Liver (tissue), 9 donors: ENCODE results near the gene NPS. TPM values are rescaled to one million over a fixed set of nuclear protein-coding genes. Genes with fewer than 3 reads are reported as not detected.

Experiments used
- DNase-seq: peaks from one replicate; pipeline ENCODE4 v3.0.0-alpha.2; 2017; ENCODE audit warnings: low spot score
- H3K27ac ChIP-seq, 2 donors: one replicate each; pipeline ENCODE4 v1.7.0; 2013; ENCODE audit warnings: inconsistent platforms in 2 of 2, low read length in 2 of 2, control low read depth in 1 of 2, low read depth in 1 of 2, mild to moderate bottlenecking in 1 of 2
- H3K27me3 ChIP-seq, 4 donors: one replicate each; pipeline versions ENCODE4 v1.6.1 to v1.7.0; 2013; ENCODE audit warnings: low read length in 3 of 4, inconsistent platforms in 1 of 4, mild to moderate bottlenecking in 1 of 4, moderate library complexity in 1 of 4; ENCODE audit not compliant: control insufficient read depth in 4 of 4, insufficient read depth in 4 of 4
- H3K36me3 ChIP-seq, 4 donors: one replicate each; pipeline versions ENCODE4 v1.6.1 to v1.7.0; 2013; ENCODE audit warnings: low read length in 3 of 4, mild to moderate bottlenecking in 3 of 4, low read depth in 1 of 4, moderate library complexity in 1 of 4; ENCODE audit not compliant: control insufficient read depth in 4 of 4, insufficient read depth in 3 of 4
- H3K4me1 ChIP-seq, 4 donors: one replicate each; pipeline versions ENCODE4 v1.6.1 to v1.7.0; 2013; ENCODE audit warnings: low read length in 3 of 4, mild to moderate bottlenecking in 3 of 4, moderate library complexity in 1 of 4; ENCODE audit not compliant: control insufficient read depth in 4 of 4, insufficient read depth in 4 of 4
- H3K4me3 ChIP-seq, 3 donors: one replicate each; pipeline versions ENCODE4 v1.6.1 to v1.7.0; 2013; ENCODE audit warnings: low read length in 3 of 3, control low read depth in 1 of 3, low read depth in 1 of 3, mild to moderate bottlenecking in 1 of 3
- H3K9ac ChIP-seq, 2 donors: one replicate each; pipeline ENCODE4 v1.7.0; 2013; ENCODE audit warnings: low read length in 2 of 2, mild to moderate bottlenecking in 2 of 2, moderate library complexity in 2 of 2, control low read depth in 1 of 2, low read depth in 1 of 2
- H3K9me3 ChIP-seq, 4 donors: one replicate each; pipeline versions ENCODE4 v1.6.1 to v1.7.0; 2013; ENCODE audit warnings: low read length in 3 of 4; ENCODE audit not compliant: control insufficient read depth in 4 of 4
- ATF3 ChIP-seq: IDR thresholded peaks from 2 replicates; pipeline ENCODE4 v1.6.1; 2016; ENCODE audit warnings: antibody characterized with exemption
- EGR1 ChIP-seq, 2 donors: IDR thresholded peaks; 2 replicates each; pipeline ENCODE4 v1.6.1; 2016 to 2018; ENCODE audit warnings: antibody characterized with exemption in 2 of 2, low read depth in 2 of 2
- FOXA1 ChIP-seq: IDR thresholded peaks from 2 replicates; pipeline ENCODE4 v1.6.1; 2016; ENCODE audit warnings: antibody characterized with exemption
- FOXA2 ChIP-seq: IDR thresholded peaks from 2 replicates; pipeline ENCODE4 v1.6.1; 2016; ENCODE audit warnings: antibody characterized with exemption
- GABPA ChIP-seq, 2 donors: IDR thresholded peaks in 1 of 2; conservative IDR thresholded peaks in 1 of 2; 2 replicates each; pipeline ENCODE4 v1.6.1; 2016; ENCODE audit warnings: antibody characterized with exemption in 2 of 2, mild to moderate bottlenecking in 1 of 2, moderate library complexity in 1 of 2
- HNF4A ChIP-seq, 2 donors: conservative IDR thresholded peaks; 2 replicates each; pipeline ENCODE4 v1.6.1; 2016; ENCODE audit warnings: antibody characterized with exemption in 2 of 2, mild to moderate bottlenecking in 2 of 2
- HNF4G ChIP-seq: IDR thresholded peaks from 2 replicates; pipeline ENCODE4 v1.6.1; 2016; ENCODE audit warnings: antibody characterized with exemption
- JUND ChIP-seq, 2 donors: IDR thresholded peaks; 2 replicates each; pipeline ENCODE4 v1.6.1; 2016; ENCODE audit warnings: antibody characterized with exemption in 2 of 2
- NR2F2 ChIP-seq: IDR thresholded peaks from 2 replicates; pipeline ENCODE4 v1.6.1; 2016; ENCODE audit warnings: antibody characterized with exemption
- RAD21 ChIP-seq, 2 donors: IDR thresholded peaks; 2 replicates each; pipeline ENCODE4 v1.6.1; 2016; ENCODE audit warnings: antibody characterized with exemption in 2 of 2, mild to moderate bottlenecking in 2 of 2
- REST ChIP-seq: IDR thresholded peaks from 2 replicates; pipeline ENCODE4 v1.6.1; 2016; ENCODE audit warnings: antibody characterized with exemption, mild to moderate bottlenecking
- RXRA ChIP-seq, 2 donors: IDR thresholded peaks; 2 replicates each; pipeline ENCODE4 v1.6.1; 2017 to 2018; ENCODE audit warnings: antibody characterized with exemption in 2 of 2, mild to moderate bottlenecking in 1 of 2
- SP1 ChIP-seq: IDR thresholded peaks from 2 replicates; pipeline ENCODE4 v1.6.1; 2018; ENCODE audit warnings: antibody characterized with exemption, mild to moderate bottlenecking
- TAF1 ChIP-seq: conservative IDR thresholded peaks from 2 replicates; pipeline ENCODE4 v1.6.1; 2016; ENCODE audit warnings: antibody characterized with exemption, mild to moderate bottlenecking
- WGBS: extraction: QIAGEN DNeasy Blood & Tissue Kit; methylation state at CpG from one replicate; pipeline ENCODE4 v1.1.7; 2013; 5-methylcytosine and 5-hydroxymethylcytosine counted together
- polyA plus RNA-seq, 2 donors: library from polyadenylated mRNA; stranded (reverse) in 1 of 2; unstranded in 1 of 2; fragments of 200-250 nt in 1 of 2; fragments of >200 nt in 1 of 2; fragmentation: Nextera tagmentation in 1 of 2; extraction: Ambion mirVana in 1 of 2; gene quantifications; one replicate each; pipeline versions ENCODE4 v1.2.1 to v1.2.3, GENCODE V29; 2013 to 2015
- total RNA-seq, 2 donors: library from RNA; depleted of rRNA; stranded (reverse); fragments of >200 nt; gene quantifications; one replicate each; pipeline ENCODE4 v1.2.3, GENCODE V29; 2014
- TF ChIP-seq, protein P1 (sequence below): fragments of 150-350 bp; IDR thresholded peaks from 2 replicates; pipeline ENCODE4 v1.5.1; 2017; ENCODE audit warnings: improper control_type of control experiment, low read depth, low read length; ENCODE audit not compliant: missing input control
- TF ChIP-seq, protein P2 (sequence below): IDR thresholded peaks from 2 replicates; pipeline ENCODE4 v1.6.1; 2016; ENCODE audit warnings: antibody characterized with exemption
- TF ChIP-seq, protein P3 (sequence below): IDR thresholded peaks from 2 replicates; pipeline ENCODE4 v1.6.1; 2016; ENCODE audit warnings: antibody characterized with exemption
- donor health status: healthy.
- donor health status: healthy.
- donor health status: healthy.
- donor health status: healthy.
- donor health status: healthy.

Gene NPS
- total and polyA plus RNA-seq, 4 donors, result not detected

GRCh38 chr10:127579640-127580039 lies 30.5 kb downstream of the NPS start:
- no peaks in the 10 kb centered on the region for H3K9me3 ChIP-seq
- H3K4me1 ChIP-seq, result no peaks in the 10 kb centered on the region
- no peak overlapping the region for H3K27ac ChIP-seq
- WGBS, result 35% methylated on average over 2 of the region's 2 CpGs
- no peak for DNase-seq
- no peaks in the 10 kb centered on the region for H3K36me3 ChIP-seq
- peaks cover 0 to 4% (median 0%) of the 10 kb centered on the region in 4 donors for H3K27me3 ChIP-seq
- TF ChIP-seq RXRA (IDR thresholded peaks at IDR 0.05) (no peak), HNF4A (conservative IDR thresholded peaks at IDR 0.05) (no peak), FOXA2 (no peak), ATF3 (no peak), REST (no peak), SP1 (no peak), HNF4G (no peak), JUND (IDR thresholded peaks at IDR 0.05) (no peak), TAF1 (no peak)
- TF ChIP-seq, protein P1, sequence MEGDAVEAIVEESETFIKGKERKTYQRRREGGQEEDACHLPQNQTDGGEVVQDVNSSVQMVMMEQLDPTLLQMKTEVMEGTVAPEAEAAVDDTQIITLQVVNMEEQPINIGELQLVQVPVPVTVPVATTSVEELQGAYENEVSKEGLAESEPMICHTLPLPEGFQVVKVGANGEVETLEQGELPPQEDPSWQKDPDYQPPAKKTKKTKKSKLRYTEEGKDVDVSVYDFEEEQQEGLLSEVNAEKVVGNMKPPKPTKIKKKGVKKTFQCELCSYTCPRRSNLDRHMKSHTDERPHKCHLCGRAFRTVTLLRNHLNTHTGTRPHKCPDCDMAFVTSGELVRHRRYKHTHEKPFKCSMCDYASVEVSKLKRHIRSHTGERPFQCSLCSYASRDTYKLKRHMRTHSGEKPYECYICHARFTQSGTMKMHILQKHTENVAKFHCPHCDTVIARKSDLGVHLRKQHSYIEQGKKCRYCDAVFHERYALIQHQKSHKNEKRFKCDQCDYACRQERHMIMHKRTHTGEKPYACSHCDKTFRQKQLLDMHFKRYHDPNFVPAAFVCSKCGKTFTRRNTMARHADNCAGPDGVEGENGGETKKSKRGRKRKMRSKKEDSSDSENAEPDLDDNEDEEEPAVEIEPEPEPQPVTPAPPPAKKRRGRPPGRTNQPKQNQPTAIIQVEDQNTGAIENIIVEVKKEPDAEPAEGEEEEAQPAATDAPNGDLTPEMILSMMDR, result no peak
- TF ChIP-seq, protein P2, sequence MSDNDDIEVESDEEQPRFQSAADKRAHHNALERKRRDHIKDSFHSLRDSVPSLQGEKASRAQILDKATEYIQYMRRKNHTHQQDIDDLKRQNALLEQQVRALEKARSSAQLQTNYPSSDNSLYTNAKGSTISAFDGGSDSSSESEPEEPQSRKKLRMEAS, result no peak
- TF ChIP-seq, protein P3, sequence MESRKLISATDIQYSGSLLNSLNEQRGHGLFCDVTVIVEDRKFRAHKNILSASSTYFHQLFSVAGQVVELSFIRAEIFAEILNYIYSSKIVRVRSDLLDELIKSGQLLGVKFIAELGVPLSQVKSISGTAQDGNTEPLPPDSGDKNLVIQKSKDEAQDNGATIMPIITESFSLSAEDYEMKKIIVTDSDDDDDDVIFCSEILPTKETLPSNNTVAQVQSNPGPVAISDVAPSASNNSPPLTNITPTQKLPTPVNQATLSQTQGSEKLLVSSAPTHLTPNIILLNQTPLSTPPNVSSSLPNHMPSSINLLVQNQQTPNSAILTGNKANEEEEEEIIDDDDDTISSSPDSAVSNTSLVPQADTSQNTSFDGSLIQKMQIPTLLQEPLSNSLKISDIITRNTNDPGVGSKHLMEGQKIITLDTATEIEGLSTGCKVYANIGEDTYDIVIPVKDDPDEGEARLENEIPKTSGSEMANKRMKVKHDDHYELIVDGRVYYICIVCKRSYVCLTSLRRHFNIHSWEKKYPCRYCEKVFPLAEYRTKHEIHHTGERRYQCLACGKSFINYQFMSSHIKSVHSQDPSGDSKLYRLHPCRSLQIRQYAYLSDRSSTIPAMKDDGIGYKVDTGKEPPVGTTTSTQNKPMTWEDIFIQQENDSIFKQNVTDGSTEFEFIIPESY, result no peak
- H3K4me3 ChIP-seq, result no peak overlapping the region
- H3K9ac ChIP-seq, result no peak overlapping the region

DNA sequence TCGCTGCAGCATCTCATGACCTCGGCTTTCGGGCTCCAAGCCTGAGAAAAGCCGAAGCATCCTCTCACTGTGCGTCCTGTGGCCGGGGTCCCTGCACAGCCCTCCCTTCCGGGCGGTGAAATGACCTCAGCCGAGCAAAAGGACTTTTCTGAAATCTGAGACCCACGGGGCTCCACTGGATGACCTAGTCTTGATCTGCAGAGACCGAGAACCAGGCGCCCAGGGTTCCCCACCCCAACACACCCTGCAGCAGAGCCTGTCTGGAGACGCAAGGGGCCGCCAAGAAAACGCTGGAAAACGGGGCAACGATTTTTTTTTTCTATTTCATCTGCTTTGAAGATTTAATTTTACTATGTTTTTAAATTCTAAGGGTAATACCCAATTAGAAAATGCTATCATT lies 31.7 kb downstream of the NPS start:
- WGBS, result 70% methylated on average over 17 of the region's 17 CpGs
- Histone ChIP-seq H3K9ac (no peak overlapping the region), H3K4me1 (no peaks in the 10 kb centered on the region), H3K36me3 (no peaks in the 10 kb centered on the region), H3K4me3 (no peak overlapping the region), H3K9me3 (peaks cover 0 to under 1% (median 0%) of the 10 kb centered on the region in 4 donors), H3K27ac (no peak overlapping the region), H3K27me3 (peaks cover 0 to 4% (median 0%) of the 10 kb centered on the region in 4 donors)
- TF ChIP-seq, protein P1, result no peak
- no peak for TF ChIP-seq JUND (IDR thresholded peaks at IDR 0.05)
- TF ChIP-seq RAD21 (IDR thresholded peaks at IDR 0.05), result no peak
- TF ChIP-seq EGR1 (IDR thresholded peaks at IDR 0.05; ENCODE audit: low read depth in 2 of 2), result no peak
- no peak for TF ChIP-seq NR2F2
- TF ChIP-seq GABPA (IDR thresholded peaks at IDR 0.05 in 1 of 2, conservative IDR thresholded peaks at IDR 0.05 in 1 of 2), result no peak
- no peak for TF ChIP-seq REST
- TF ChIP-seq ATF3, result no peak
- no peak for TF ChIP-seq FOXA1
- no peak for DNase-seq
